SU-DHL-6 (cell line): ENCODE data around the gene EPHA8.

ENCODE experiments used
- H2AFZ ChIP-seq: fragments of 200-600 bp; sonication (generic); 2 replicates; pipeline ENCODE4 v1.6.1; 2014; ENCODE audit warnings: low read depth, mild to moderate bottlenecking, moderate library complexity, mixed read lengths, antibody characterized with exemption, low read length; ENCODE audit not compliant: severe bottlenecking
- H3F3A ChIP-seq: fragments of 200-600 bp; shearing (Covaris generic); 2 replicates; pipeline ENCODE4 v1.6.0; 2016; ENCODE audit warnings: antibody characterized with exemption, mild to moderate bottlenecking; ENCODE audit not compliant: insufficient read depth
- H3K27ac ChIP-seq: fragments of 200-600 bp; sonication (generic); 2 replicates; pipeline ENCODE4 v1.5.1; 2016; ENCODE audit warnings: low read depth, mild to moderate bottlenecking, low read length, moderate library complexity, mixed read lengths
- H3K27me3 ChIP-seq: fragments of 200-600 bp; sonication (generic), shearing (Covaris generic); 2 replicates; pipeline ENCODE4 v1.6.0; 2014; ENCODE audit warnings: mild to moderate bottlenecking, low read length
- H3K36me3 ChIP-seq: fragments of 200-600 bp; sonication (generic); 2 replicates; pipeline ENCODE4 v1.6.1; 2014; ENCODE audit warnings: mild to moderate bottlenecking, low read length, mixed read lengths
- H3K4me2 ChIP-seq: fragments of 300-600, 200-600 bp; shearing (Covaris generic), sonication (generic); 2 replicates; pipeline ENCODE4 v1.6.0; 2014; ENCODE audit warnings: low read length, low read depth, mild to moderate bottlenecking; ENCODE audit not compliant: poor library complexity, severe bottlenecking
- H3K4me3 ChIP-seq: fragments of 200-600 bp; sonication (generic); 2 replicates; pipeline ENCODE4 v1.5.1; 2014; ENCODE audit warnings: antibody characterized with exemption, low read length, mild to moderate bottlenecking, mixed read lengths; ENCODE audit not compliant: insufficient read depth, poor library complexity, severe bottlenecking
- H3K79me2 ChIP-seq: fragments of 200-600 bp; sonication (generic); 2 replicates; pipeline ENCODE4 v1.6.1; 2014; ENCODE audit warnings: mild to moderate bottlenecking, low read length, moderate library complexity; ENCODE audit not compliant: insufficient read depth
- H3K9ac ChIP-seq: fragments of 200-600 bp; sonication (generic); 2 replicates; pipeline ENCODE4 v1.7.0; 2014; ENCODE audit warnings: mild to moderate bottlenecking, low read length
- H3K9me2 ChIP-seq: fragments of 200-600 bp; sonication (generic); replicated peaks from 2 replicates; pipeline ENCODE4 v1.6.1; 2014; ENCODE audit warnings: low read length; ENCODE audit not compliant: insufficient read depth
- H3K9me3 ChIP-seq: fragments of 200-600 bp; sonication (generic); 2 replicates; pipeline ENCODE4 v1.6.1; 2014; ENCODE audit warnings: low read length, mixed read lengths; ENCODE audit not compliant: insufficient read depth
- H4K20me1 ChIP-seq: fragments of 200-600 bp; sonication (generic); 2 replicates; pipeline ENCODE4 v1.6.1; 2014; ENCODE audit warnings: low read depth, mild to moderate bottlenecking, antibody characterized with exemption, low read length, moderate library complexity, mixed read lengths
- CTCF ChIP-seq: fragments of 200-600 bp; sonication (generic); IDR thresholded peaks from one replicate; pipeline ENCODE4 v1.5.1; 2017; ENCODE audit warnings: antibody characterized with exemption, mild to moderate bottlenecking, low read length, moderate library complexity; ENCODE audit not compliant: insufficient read depth, poor library complexity, severe bottlenecking
- EZH2phosphoT487 ChIP-seq: fragments of 200-600 bp; sonication (generic), shearing (Covaris generic); conservative IDR thresholded peaks from 2 replicates; pipeline ENCODE4 v1.6.1; 2018; ENCODE audit warnings: mild to moderate bottlenecking, antibody characterized with exemption, low read length, moderate library complexity, mixed read lengths

The EPHA8 gene

GRCh38 chr1:22601610-22602009 lies 38.3 kb downstream of the EPHA8 start:
- Histone ChIP-seq H3K9me3 (no peaks in the 10 kb centered on the region), H3K9me2 (no peaks in the 10 kb centered on the region), H3K36me3 (no peaks in the 10 kb centered on the region), H3K9ac (no peak overlapping the region), H4K20me1 (no peaks in the 10 kb centered on the region), H3F3A (no peaks in the 10 kb centered on the region), H3K4me2 (no peak overlapping the region), H2AFZ (no peak overlapping the region), H3K79me2 (no peaks in the 10 kb centered on the region), H3K4me3 (no peak overlapping the region), H3K27ac (no peak overlapping the region), H3K27me3 (no peaks in the 10 kb centered on the region)
- TF ChIP-seq EZH2phosphoT487 (no peak), CTCF (no peak)

GRCh38 chr1:22602060-22602740 lies 38.9 kb downstream of the EPHA8 start:
- H3K79me2 ChIP-seq, result no peaks in the 10 kb centered on the region
- H3K27ac ChIP-seq, result no peak overlapping the region
- no peaks in the 10 kb centered on the region for H4K20me1 ChIP-seq
- no peak overlapping the region for H3K9ac ChIP-seq
- H3K27me3 ChIP-seq, result no peaks in the 10 kb centered on the region
- no peaks in the 10 kb centered on the region for H3K9me3 ChIP-seq
- H2AFZ ChIP-seq, result no peak overlapping the region
- no peak overlapping the region for H3K4me2 ChIP-seq
- H3K9me2 ChIP-seq, result no peaks in the 10 kb centered on the region
- H3K36me3 ChIP-seq, result no peaks in the 10 kb centered on the region
- H3K4me3 ChIP-seq, result no peak overlapping the region
- no peaks in the 10 kb centered on the region for H3F3A ChIP-seq
- TF ChIP-seq EZH2phosphoT487 (no peak), CTCF (no peak)

- no peaks in the 10 kb centered on the region for H3F3A ChIP-seq
- no peak overlapping the region for H3K4me3 ChIP-seq
- H3K27ac ChIP-seq, result no peak overlapping the region
- no peak overlapping the region for H3K9ac ChIP-seq
- no peaks in the 10 kb centered on the region for H3K27me3 ChIP-seq
- no peak overlapping the region for H2AFZ ChIP-seq
- H3K4me2 ChIP-seq, result no peak overlapping the region
- no peaks in the 10 kb centered on the region for H3K9me2 ChIP-seq
- no peaks in the 10 kb centered on the region for H3K36me3 ChIP-seq
- no peak for TF ChIP-seq EZH2phosphoT487
- no peak for TF ChIP-seq CTCF
- H3K79me2 ChIP-seq, result no peaks in the 10 kb centered on the region
- no peaks in the 10 kb centered on the region for H4K20me1 ChIP-seq
- no peaks in the 10 kb centered on the region for H3K9me3 ChIP-seq
Observed at GRCh38 chr1:22606161-22606560, 42.9 kb downstream of the EPHA8 start.
